WI38 (cell line): ENCODE data around the gene NOL4L.

ENCODE experiments used
- H3K4me3 ChIP-seq: 2 replicates; pipeline ENCODE4 v1.5.1; 2011; ENCODE audit warnings: low read depth, mild to moderate bottlenecking, control low read depth, low read length
- TF ChIP-seq, protein P1 (sequence below): IDR thresholded peaks from 2 replicates; pipeline ENCODE4 v1.5.1; 2012; ENCODE audit warnings: low read depth, mild to moderate bottlenecking, control low read depth, low read length

The NOL4L gene

DNA sequence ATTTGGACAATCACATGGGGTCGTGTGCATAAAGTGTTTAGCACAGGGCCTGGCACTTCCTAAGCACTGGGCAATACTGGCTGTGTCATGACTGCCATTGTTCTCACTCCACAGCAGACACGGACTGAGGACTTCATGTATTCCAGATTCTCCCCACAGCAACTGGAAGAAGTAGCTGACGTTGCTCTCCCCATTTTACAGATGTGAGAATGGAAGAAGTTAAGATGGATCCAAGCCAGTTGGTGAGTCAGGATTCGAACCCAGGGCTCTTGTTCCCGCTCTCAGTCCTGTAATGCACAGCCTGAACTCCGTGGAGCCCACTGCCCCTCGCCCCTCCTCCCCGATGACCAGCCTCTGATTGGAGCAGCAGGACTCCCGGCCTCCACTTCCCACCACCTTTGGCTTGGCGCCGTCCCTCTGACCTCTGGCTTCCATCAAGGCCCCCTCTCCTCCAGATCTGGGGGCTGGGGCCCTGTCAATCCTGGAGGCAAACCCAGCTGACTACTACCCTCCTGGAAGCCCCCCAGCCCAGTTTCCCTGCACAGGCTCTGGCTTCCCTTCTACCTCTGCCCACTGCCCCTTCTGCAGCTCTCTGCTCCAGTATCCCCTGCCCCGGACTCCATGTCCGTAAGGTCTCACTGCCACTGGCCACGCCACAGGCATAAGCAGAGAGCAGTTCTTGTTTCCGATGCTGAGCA is 12.7 kb downstream of the NOL4L start:
- TF ChIP-seq, protein P1, sequence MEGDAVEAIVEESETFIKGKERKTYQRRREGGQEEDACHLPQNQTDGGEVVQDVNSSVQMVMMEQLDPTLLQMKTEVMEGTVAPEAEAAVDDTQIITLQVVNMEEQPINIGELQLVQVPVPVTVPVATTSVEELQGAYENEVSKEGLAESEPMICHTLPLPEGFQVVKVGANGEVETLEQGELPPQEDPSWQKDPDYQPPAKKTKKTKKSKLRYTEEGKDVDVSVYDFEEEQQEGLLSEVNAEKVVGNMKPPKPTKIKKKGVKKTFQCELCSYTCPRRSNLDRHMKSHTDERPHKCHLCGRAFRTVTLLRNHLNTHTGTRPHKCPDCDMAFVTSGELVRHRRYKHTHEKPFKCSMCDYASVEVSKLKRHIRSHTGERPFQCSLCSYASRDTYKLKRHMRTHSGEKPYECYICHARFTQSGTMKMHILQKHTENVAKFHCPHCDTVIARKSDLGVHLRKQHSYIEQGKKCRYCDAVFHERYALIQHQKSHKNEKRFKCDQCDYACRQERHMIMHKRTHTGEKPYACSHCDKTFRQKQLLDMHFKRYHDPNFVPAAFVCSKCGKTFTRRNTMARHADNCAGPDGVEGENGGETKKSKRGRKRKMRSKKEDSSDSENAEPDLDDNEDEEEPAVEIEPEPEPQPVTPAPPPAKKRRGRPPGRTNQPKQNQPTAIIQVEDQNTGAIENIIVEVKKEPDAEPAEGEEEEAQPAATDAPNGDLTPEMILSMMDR = no peak
- no peak overlapping the region for H3K4me3 ChIP-seq

DNA sequence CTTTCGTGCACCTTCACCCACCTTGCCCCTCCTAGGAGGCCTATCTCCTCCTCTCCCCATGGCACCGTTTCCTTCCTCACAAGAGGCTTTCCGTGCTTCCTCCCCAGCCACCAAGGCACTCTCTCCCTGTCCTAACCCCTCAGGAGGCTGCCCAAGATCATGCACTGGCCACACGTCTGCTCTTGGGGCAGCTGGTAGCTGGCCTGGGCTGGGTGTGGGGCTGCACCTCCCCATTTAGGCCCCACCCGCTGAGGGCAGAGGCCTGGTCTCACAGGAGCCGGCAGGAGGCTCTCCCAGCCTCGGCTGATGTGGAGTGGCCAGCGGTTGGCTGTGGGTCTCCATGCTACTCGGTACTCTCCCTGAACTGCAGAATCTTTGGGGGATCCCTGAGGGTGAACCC is 13.6 kb downstream of the NOL4L start:
- no peak overlapping the region for H3K4me3 ChIP-seq
- TF ChIP-seq, protein P1 = no peak

DNA sequence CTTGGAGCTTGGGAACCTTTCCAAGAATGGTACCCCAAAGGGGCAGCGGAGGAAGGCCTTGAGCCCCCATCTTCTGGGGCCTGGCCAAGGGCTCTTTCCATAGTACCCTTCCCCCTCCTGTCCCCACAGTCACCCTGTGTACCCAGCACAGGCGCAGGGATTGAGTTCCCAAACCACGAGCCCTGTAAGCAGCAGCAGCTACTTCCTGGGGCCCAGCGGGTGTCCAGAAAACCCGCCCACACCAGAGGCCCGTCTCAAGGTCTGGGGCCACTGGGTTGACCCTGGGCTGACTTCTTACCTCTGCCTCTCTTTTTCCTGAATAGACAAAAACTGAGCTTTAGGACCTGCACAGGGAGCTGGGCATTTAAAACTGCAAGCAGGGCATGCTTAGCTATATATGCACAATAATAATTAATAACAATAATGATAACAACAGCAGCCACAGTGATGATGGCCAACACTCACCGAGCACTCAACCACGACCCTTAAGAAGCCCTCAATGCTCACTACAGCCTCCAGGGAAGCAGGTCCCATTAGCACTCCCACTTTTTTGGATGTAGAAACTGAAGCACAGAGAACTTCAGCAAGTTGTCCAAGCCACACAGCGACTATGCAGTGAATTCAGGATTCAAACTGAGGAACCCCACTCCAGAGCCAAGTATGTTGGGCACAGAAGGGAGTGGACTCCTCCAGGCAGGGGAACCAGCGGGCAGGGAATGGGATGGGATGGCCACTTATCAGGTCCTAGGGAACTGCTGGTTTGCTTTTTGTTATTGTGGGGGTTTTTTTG is 14.5 kb downstream of the NOL4L start:
- no peak overlapping the region for H3K4me3 ChIP-seq
- TF ChIP-seq, protein P1 = no peak

DNA sequence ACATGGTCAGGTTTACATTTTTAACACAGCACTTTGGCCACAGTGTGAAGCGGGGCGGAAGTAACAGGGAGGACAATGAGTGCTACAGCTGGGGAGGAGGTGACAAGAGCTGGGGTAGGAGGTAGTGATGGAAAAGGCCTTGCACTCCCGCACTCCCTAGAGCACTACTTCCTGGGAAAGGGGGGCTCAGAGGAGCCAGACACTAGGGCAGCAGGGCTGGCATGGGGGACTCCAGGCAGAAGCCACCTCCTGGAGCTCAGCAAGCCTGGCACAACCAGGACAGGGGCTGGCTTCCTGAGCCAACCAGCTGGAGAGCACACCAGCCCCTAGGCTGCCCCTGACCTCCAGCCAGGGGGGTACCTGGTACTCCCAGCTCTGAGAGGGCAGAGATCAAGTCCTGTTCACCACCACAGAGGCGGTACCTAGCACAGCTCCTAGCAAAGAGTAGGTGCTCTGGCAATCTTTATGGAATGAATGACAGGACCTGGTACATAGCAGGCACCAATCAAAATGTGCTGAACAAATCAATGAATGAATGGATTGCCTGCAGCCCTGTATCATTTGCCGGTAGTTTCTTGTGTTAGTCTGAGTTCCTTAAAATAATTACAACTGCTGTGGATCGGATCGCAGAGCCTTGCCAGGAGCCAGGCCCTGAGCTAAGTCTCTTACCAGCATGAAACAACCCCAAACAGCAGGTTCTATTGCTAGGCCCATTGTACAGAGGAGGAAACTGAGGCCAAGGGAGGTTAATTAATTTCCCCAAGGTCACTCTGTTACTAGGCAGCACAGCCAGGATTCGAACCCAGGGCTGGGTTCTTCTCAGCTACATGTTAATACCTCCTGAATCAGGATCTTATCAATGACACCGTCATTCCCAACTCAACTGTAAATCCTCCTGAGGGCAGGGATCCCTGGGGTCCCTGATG is 15.5 kb downstream of the NOL4L start:
- TF ChIP-seq, protein P1 = no peak
- H3K4me3 ChIP-seq = no peak overlapping the region

DNA sequence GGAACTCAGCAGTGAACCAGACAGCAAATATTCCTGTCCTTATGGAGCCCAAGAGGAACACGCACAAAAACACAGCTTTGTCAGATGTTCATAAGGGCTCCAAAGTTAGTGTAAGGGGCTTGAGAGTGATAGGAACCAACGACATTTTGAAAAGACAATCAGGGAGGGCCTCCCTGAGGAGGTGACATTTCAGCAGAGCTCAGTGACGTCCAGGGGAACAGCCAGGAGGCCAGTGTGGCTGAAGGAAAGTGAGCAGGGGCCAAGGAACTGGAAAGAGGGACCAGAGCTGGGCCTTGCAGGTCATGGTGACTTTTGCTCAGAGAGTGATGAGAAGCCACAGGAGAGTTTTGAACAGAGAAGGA is 16.1 kb downstream of the NOL4L start:
- no peak overlapping the region for H3K4me3 ChIP-seq
- TF ChIP-seq, protein P1 = no peak

DNA sequence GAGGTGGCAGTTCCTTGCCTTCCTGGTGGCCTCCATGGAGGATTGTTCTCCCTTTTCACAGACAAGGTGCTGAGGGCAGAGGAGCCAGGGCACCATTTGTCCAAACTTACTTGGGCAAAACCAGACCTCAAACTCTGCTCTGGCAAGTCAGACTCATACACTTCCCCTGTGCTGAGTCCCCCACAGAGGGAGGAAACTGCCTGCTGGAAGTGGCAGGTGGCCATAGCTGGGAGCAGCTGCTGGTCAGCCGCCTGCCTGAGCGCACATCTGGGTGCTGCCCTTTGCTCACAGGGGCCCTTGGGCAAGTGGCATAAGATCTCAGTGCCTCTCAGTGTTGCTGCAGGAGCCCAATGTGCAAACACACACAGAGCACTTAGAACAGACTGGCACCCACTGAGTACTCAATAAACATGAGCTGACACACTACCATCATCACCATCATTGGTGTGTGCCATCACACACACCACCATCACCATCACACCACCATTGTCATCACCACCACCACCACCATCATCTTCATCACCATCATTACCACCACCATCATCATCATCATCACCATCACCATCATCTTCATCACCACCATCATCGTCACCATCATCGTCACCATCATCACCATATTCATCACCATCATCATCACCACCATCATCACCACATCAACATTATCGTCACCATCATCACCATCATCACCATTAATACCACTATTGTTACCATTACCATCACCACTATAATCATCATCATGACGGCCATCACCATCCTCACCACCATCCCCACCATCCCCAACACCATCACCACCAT is 17.6 kb downstream of the NOL4L start:
- no peak overlapping the region for H3K4me3 ChIP-seq
- TF ChIP-seq, protein P1 = no peak
